ENCODE results near the gene EPB41L4B. TPM values are rescaled to one million over a fixed set of nuclear protein-coding genes. Genes with fewer than 3 reads are reported as not detected.

Gene EPB41L4B
- total RNA-seq, 1 experiment from 2014 or later, result 8.1 TPM

- Histone ChIP-seq H3K79me2 (ENCODE audit: insufficient read depth, low read length) (no peaks in the 10 kb centered on the region), H3K4me2 (ENCODE audit: low read length) (no peak overlapping the region), H3K27ac (ENCODE audit: low read depth, low read length) (no peak overlapping the region), H3K9me2 (ENCODE audit: insufficient read depth) (no peaks in the 10 kb centered on the region), H3K9ac (ENCODE audit: low read length) (no peak overlapping the region), H3K4me1 (ENCODE audit: control insufficient read depth in 1 of 2, insufficient read depth in 2 of 2, low read length in 2 of 2) (no peaks in the 10 kb centered on the region), H3K9me3 (ENCODE audit: control insufficient read depth in 1 of 2, insufficient read depth in 1 of 2, low read depth in 1 of 2, low read length in 2 of 2) (no peaks in the 10 kb centered on the region), H3K36me3 (ENCODE audit: control insufficient read depth in 1 of 2, insufficient read depth in 2 of 2, low read length in 2 of 2) (no peaks in the 10 kb centered on the region), H3K4me3 (replicated peaks in 1 of 2; ENCODE audit: low read depth in 1 of 2, low read length in 2 of 2) (no peak overlapping the region), H2AFZ (ENCODE audit: low read depth, low read length, poor library complexity, severe bottlenecking) (no peak overlapping the region), H4K20me1 (ENCODE audit: insufficient read depth) (no peaks in the 10 kb centered on the region), H3K27me3 (ENCODE audit: insufficient read depth, low read length) (no peaks in the 10 kb centered on the region)
- RAD21 ChIA-PET (ENCODE audit: low non-redundant PET in 1 of 2, low total read pairs in 2 of 2, uncharacterized antibody in 2 of 2, unreplicated experiment in 2 of 2), result no interaction called here
- intact Hi-C loops (cut with micrococcal nuclease), result loop anchor here (1.0 to 2.0 kb wide), 2 partner anchors 77 to 276 kb away; partner anchors contain the start of gene EPB41L4B
- CTCF ChIA-PET, result no interaction called here
- ATAC-seq (peak; percentile 95), DNase-seq (ENCODE audit: low read depth, low spot score) (peak; percentile 52)
- BruUV-seq (replicated peaks), result no TSS peak
- POLR2A ChIA-PET, result no interaction called here
- TF ChIP-seq RAD21 (IDR thresholded peaks at IDR 0.05; ENCODE audit: low read depth), result peak; percentile 75
- peak; percentile 64 to 96 (median 91); a peak in 5 of 6 replicates for TF ChIP-seq CTCF (IDR thresholded peaks at IDR 0.05 in 2 of 3, conservative IDR thresholded peaks at IDR 0.05 in 1 of 3; ENCODE audit: borderline replicate concordance in 1 of 3, insufficient read depth in 1 of 3, low read depth in 2 of 3, low read length in 2 of 3)
- TF ChIP-seq JUND (IDR thresholded peaks at IDR 0.05), result no peak
Observed at GRCh38 chr9:109244179-109245132, 76.4 kb downstream of the EPB41L4B start.

- Histone ChIP-seq H3K36me3 (ENCODE audit: control insufficient read depth in 1 of 2, insufficient read depth in 2 of 2, low read length in 2 of 2) (no peaks in the 10 kb centered on the region), H3K79me2 (ENCODE audit: insufficient read depth, low read length) (no peaks in the 10 kb centered on the region), H3K27ac (ENCODE audit: low read depth, low read length) (no peak overlapping the region), H3K4me3 (replicated peaks in 1 of 2; ENCODE audit: low read depth in 1 of 2, low read length in 2 of 2) (no peak overlapping the region), H3K4me1 (ENCODE audit: control insufficient read depth in 1 of 2, insufficient read depth in 2 of 2, low read length in 2 of 2) (peaks cover 0 to 7% of the 10 kb centered on the region in 2 experiments; a peak in 2 of 4 replicates), H2AFZ (ENCODE audit: low read depth, low read length, poor library complexity, severe bottlenecking) (no peak overlapping the region), H3K9me2 (ENCODE audit: insufficient read depth) (no peaks in the 10 kb centered on the region), H3K27me3 (ENCODE audit: insufficient read depth, low read length) (no peaks in the 10 kb centered on the region), H3K4me2 (ENCODE audit: low read length) (no peak overlapping the region), H3K9ac (ENCODE audit: low read length) (no peak overlapping the region), H3K9me3 (ENCODE audit: control insufficient read depth in 1 of 2, insufficient read depth in 1 of 2, low read depth in 1 of 2, low read length in 2 of 2) (no peaks in the 10 kb centered on the region), H4K20me1 (ENCODE audit: insufficient read depth) (no peaks in the 10 kb centered on the region)
- no peak for DNase-seq (ENCODE audit: low read depth, low spot score)
- TF ChIP-seq CBX3 (IDR thresholded peaks at IDR 0.05; ENCODE audit: low read depth), result no peak
- no TSS peak for BruUV-seq (replicated peaks)
- ATAC-seq, result no peak
- ChIA-PET CTCF (interaction anchor here (0.7 to 1.0 kb wide), 2 partner anchors 11 to 103 kb away, joined by 4 read pairs; no protein-coding TSS in a partner anchor), RAD21 (ENCODE audit: low non-redundant PET in 1 of 2, low total read pairs in 2 of 2, uncharacterized antibody in 2 of 2, unreplicated experiment in 2 of 2) (no interaction called here), POLR2A (no interaction called here)
- intact Hi-C loops (cut with micrococcal nuclease), result no loop called here
Observed at GRCh38 chr9:109242741-109243140, 78.1 kb downstream of the EPB41L4B start.
